Measurements from ENCODE around the gene GALNT2.

The GALNT2 gene

DNA sequence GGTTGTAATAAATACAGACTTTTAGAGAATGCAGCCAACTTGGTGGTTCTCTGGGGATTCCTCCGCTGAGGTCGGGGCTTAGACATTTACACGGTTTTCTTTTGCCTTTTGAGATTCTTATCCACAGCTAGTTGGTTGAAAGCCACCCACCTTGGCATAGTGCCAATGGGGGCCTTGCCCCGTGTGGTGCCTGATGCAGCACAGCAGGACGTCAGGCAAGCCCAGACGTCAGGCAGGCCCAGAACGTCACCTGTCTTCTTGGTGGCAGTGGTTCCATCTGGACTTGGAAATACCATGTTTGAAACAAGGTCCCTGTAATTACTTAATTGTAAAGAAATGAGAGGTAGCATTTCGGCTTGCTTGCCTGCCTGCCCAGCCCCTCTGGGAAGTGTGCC, 78.5 kb downstream of the GALNT2 start:
- no peak for DNase-seq (ENCODE audit: low read depth in 2 of 2)

DNA sequence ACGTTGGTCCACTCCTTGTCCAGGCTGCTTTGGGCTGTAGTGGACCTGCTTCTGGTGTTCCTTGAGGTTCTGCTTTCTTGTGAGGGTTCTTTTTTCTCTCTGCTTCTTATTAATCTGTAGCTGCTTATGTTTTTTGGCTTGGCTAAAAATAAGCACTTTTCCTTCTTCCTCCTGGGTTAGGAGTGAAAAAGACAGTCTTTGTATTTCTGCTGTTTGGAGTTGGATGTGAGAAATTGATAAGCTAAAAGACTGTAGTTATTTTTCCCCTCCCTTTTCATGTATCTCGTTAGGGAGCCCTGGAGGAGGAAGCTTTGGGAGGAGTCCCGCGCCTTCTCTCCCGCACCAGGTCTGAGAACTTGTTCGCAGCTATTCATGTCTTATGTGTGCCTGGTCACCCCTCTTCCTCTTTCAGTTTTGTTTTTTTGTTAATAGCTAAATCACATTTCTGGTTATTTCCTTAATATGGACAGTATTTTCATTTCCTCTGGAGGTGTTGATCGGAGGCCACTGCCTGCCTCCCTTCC, 79.0 kb downstream of the GALNT2 start:
- DNase-seq (ENCODE audit: low read depth in 2 of 2): no peak

DNA sequence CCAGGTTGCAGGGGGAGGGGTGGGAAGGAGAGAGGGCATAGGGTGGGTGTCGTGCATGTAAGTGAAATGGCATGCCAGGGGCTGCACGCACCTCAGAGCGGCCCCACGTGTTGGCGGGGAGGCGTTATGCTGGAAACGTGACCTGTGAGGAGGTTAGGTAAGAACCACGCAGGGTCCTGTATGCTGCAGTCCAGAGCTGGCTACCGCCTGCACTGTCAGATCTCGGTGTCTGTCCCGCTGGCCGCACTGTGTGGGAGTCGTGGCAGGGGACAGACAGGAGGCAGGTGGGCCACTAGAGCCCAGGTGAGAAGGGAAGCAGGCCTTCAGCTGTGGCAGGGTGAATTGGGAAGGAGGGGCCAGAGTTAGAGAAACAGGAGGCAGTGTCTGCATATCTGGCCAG, 79.7 kb downstream of the GALNT2 start:
- DNase-seq (ENCODE audit: low read depth in 2 of 2): no peak

DNA sequence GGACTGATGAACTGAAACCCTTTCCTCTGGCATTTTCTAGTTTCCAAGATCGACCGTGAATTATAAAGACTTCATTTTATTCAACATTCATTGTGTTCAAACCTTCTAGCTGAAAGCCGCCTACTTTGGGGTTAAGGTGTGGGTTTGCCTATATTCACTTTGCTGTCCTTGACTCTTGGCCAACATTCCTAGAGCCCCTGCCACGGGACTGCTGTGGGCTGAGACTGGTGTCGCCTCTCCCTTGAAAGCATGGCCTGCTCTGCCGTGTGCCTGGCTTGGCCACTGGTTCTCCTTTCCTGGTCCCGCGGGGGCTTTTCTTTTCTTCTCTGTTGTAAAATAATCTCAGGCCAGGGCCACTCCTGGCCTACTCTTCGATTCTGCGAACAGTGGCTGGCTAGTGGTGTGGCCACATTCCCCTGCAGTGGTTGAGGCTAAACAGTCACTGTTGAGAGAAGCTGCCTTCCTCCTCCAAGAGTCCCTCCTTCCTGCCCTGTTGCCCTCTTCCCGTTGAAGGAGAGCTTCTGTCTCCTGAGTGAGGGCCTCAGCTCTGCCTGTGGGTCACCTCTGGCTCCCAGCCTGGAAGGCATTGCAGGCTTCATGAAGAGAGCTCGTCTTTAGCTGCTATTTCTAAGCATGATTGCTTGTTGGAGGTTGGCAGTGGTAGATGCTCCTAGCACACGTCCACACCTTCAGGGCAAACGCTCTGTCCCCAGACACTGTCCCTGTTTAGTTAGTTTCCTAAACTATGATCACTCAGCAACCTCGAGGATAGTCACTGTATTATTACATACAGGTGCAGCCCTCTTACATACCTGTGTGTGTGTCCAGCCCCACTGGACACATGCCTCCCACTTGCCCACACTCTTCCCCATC, 80.5 kb downstream of the GALNT2 start:
- DNase-seq (ENCODE audit: low read depth in 2 of 2): no peak

DNA sequence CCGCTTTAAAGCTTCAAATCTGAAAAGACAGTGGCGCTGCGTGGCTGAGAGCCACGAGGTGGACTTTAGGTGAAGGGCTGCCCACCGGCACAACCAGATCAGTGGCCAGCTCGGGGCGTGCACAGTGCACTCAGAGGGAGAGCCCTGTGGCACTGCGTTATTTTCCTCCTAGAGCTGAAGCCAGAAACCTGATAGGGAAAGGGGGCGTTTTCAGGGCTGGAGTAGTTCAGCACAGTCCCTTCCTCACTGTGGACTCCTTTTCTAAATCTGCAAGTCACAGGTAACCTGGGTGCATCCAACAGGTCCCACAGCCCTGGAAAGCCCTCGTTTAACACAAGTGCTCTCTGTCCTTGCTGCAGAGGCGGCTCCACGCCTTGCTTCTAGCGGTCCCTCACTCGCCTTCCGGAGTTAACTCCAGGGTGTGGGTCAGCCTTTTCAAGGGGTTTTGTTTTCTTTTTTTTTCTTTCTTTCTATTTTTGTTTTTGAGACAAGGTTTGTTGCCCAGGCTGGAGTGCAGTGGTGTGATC, 81.2 kb downstream of the GALNT2 start:
- no peak for DNase-seq (ENCODE audit: low read depth in 2 of 2)

DNA sequence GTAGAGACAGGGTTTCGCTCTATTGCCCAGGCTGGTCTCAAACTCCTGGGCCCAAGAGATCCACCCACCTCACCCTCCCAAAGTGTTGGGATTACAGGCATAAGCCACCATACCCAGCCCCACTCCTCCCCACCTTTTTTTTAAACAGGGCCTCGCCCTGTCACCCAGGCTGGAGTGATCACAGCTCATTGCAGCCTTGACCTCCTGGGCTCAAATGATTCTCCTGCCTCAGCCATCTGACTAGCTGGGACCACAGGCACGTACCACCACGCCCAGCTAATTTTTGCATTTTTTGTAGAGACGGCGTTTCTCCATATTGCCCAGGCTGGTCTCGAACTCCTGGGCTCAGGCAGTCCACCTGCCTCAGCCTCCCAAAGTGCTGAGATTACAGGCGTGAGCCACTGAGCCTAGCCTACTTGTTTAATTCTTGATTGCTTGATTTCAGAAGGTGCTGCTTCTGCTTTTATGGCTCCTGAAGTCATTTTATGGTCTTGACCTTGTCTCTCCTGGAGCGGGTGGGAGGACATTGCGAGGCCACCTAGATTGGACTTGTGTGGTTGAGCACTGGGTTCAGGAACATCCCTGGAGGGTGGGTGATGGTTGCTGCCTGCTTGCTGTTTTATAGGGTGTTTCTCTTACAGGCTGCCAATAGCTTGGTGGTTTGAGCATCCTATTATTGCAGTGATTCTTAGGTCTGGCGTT, 81.9 kb downstream of the GALNT2 start:
- no peak for DNase-seq (ENCODE audit: low read depth in 2 of 2)

DNA sequence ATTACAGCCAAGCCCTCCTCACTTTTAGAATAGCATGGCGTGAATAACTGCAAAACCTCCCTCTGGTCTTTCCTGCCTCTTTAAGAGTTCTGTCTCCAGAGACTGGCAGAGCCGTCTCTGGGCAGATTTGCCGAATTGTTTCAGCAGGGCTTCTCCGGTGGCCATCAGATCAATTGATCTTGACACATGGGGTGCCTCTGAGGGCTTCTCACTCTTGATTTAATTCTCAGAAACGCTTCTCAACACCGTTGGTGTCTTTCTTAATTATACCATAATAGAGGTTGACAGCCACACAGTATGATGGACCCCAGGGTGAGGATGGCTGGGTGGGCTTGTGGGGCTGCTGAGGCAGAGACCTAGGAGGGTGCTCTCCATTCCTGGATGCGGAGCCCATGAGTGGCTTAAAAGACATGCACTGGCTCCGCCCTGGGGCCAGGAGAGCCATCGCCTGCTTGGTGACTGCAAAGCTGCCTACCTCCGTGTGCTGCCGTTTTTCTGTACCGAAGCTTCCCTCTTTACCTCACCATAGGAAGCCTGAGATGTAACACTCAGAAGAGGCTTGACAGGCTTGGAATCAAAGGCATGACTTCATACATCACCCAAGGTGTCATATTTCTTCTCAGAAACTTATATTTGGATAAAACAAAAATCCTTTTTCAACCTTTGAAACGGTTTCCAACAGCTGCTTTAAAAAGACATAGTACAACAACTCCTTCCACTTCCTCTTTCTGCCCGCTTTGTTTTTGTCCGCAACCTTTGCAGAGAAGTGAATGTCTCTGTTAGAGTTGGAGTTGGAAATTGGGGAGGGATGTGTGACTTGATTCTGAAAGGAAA, 82.9 kb downstream of the GALNT2 start:
- no peak for DNase-seq (ENCODE audit: low read depth in 2 of 2)

DNA sequence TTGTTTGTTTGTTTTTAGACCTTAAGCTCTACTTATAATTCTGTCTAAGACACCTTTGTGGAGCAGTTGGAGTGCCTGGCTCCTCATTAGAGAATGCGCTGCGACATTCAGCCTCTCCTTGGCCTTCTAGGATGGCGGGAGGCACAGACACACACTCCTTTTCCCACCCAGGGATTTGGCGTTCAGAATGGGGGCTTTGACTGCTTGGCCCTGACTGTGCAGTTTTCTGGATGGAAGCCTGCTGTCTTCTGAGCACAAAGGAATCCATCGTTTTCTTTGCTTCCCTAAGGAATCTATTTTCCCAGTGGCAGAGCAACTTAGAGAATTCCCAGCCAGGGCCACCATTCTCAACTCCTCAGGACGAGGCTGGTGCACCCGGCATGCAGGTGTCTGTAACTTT, 83.6 kb downstream of the GALNT2 start:
- DNase-seq (ENCODE audit: low read depth in 2 of 2): no peak

DNA sequence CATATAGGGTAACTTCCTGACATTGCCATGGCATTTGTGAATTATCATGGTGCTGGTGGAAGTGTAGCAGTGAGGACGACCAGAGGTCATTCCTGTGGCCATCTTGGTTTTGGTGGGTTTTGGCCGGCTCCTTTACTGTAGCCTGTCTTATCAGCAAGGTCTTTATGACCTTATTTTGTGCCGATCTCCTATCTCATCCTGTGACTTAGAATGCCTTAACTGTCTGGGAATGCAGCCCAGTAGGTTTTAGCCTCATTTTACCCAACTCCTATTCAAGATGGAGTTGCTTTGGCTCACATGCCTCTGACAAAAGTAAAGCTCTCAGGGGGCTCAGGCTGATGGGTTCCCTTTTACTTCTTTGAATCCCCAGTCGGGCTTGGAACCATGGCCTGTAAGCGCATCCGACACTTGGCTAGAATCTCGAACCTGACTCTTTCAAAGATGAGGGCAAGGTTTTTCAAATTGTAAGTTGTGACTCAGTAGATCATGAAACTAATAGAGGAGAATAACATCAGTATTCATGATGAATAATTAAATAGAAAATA, 85.0 kb downstream of the GALNT2 start:
- no peak for DNase-seq (ENCODE audit: low read depth in 2 of 2)

DNA sequence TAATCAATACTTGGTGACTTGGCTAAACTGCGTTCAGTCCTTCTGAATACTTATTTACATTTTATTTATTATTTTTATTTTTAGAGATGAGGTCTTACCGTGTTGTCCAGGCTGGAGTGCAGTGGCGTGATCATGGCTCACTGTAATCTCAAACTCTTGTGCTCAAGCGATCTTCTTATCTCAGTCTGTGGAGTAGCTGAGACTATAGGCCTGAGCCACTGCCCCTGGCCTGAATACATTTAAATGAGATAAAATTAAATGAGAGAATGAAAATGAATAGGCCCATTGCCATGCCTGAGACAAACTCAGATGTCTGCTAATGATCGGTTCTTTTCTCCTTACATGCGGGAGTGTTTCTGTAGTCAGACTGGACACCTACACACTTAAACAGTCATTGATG, 86.0 kb downstream of the GALNT2 start:
- DNase-seq (ENCODE audit: low read depth in 2 of 2): no peak

DNA sequence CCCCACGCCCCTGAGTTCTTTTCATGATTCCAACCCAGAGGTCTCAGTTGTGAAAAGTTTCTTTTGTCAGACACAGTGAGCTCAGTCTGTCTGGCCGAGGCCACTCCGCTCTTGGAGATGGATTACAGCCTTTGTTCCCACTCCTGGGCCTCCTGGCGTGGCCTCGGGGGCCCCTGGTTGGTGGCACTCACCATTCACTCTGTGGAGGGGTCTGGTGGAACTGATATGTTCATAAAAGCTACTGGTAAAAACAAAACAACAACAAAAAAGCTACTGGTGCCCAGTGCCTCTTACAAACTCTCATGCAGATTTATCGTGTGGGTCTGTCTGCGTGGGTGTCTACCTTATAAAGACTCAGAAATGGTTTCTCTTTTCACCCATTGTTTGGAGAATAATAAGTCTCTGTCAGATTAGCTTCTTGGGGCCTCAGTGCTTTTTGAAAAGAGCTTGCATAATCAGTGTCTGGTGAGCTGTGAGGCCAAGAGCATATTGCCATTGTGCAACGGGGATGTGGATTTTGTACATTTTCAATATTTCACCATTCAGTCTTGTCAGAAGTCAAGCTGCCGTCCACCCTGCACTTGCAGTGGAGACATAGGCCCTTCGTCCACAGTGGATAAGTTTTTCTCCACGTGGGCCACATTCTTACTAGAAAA, 86.7 kb downstream of the GALNT2 start:
- no peak for DNase-seq (ENCODE audit: low read depth in 2 of 2)

DNA sequence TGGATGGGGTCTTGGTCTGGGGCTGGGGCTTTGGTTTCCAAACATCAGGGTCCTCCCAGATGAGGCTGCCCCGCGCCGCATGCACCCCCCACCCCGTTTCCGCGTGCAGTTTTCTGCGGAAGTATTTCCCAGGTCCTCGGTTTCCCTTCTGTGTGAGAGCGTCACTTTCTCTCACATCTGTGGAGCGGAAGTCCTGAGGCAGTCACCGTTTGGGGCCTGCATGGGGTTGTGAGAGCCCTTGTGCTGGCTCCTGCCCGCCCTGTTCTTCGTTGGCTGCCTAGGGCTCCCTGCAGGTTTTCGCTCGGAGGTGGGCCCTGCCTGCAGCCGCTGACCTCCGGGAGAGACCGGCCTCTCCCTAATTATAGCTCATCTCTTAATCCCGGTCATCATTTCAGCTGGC, 88.0 kb downstream of the GALNT2 start:
- DNase-seq (ENCODE audit: low read depth in 2 of 2): no peak

DNA sequence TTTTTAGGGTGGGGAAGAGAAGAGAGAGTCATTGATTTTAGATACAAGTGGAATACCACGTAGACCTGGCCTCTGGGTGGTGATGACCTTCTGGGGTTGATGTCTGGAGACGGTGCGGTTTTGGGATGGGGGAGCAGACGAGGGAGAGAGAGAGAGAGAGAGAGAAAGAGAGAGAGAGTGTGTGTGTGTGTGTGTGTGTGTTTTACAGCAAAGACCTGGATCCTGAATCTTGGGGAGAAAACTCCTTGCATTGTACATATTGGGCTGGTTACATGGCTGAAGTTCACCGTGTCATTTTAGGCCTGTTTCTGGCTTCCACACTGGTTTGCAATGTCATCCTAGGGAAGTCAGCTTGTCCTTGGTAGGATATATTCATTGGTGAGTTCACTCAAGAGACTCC, 89.0 kb downstream of the GALNT2 start:
- no peak for DNase-seq (ENCODE audit: low read depth in 2 of 2)

DNA sequence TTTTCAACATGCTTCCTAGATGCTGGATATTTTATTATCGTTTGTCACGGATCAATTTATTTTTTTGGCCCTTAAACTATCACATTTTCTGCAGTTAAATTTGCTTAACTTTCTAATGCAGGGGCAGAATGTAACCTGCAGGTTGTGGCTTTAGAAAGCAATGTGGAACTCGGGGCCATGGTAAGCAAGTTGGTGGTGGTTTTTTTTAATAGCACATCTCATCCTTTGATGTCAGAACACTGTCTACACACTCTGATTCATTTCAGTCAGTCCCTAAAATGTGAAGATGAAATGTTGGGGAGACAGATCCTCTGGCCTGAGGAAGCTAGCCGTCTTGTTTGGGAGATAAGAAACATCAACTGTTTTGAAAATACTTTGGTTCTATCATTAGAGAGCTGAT, 89.5 kb downstream of the GALNT2 start:
- DNase-seq (ENCODE audit: low read depth in 2 of 2): no peak

DNA sequence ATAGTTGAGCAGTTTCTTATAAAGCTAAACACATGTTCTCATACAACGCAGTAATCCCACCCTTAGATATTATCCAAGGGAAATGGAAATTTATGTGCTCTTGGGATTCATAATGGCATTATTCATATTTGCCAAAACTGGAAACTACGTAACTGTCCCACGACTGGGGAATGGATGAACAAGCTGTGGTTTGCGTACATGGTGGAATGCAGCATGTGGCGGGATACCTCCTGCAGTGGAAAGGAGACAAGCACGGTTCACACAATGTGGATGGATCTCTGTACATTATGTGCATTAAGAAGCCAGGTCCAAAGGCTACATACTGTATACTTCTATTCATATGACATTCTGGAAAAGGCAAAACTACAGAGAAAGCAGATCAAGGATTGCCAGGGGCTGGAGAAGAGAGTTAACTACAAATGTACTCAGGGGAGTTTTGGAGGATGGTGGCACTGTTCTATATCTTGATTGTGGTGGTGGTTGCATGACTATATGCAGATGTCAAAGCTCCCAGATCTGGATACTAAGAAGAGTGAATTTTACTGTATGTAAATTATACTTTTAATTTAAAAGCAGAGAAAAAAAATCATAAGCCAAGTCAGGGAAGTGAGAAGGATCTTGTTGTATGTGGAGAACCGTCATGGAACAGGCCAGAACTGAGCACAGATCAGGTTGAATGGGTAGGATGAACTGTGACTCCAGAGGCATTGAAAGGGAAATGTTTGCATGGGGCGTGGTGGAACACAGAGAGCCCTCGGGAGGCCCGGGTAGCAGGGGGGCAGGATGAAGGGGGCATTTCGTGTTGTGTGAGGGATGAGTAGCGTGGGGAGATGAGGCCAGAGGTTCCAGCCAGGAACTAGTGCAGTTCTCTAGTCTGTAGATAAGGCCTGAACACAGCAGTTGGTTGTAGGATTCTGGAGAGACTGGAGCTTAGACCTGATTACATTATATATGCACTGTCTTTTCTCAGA, 90.7 kb downstream of the GALNT2 start:
- DNase-seq (ENCODE audit: low read depth in 2 of 2): no peak

DNA sequence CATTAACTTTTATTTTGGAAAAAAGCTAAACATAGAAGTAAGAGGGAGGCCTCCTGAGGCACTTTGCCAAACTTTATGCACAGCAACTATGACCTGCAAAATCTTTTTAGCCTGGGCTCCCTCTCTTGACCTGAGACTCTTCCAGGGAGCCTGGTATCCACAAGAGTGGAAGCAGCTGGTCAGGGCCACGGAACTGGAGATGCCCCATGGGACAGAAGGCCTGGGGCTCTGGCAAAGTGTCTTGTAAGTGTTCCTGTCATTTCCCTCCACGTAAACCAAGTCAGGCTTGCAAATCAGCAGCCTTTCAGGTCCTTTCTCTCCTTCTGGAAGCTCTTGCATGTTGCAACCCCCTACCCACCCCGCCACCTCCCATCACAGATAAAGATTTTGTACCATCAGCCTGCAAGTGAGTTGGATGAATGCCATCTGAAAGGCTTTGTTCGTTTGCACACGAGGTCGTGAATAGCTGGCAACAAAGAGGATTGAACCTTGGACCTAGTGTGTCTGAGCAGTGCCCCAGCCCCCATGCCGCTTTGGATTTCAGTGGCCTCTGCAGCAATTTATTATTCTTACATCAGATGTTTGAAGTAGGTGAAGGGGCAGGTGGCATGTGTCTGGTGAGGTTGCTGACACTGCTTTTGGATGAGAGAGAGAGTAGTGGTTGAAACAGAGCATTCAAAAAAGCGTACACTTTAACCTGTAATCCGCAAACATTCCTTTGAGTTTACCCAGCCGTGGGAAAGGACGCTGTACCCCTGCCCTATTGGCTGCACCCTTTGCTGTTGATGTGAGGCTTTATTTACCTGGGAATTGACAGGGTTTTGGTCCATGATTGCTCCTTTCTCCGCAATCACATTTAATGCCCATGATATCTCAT, 91.6 kb downstream of the GALNT2 start:
- no peak for DNase-seq (ENCODE audit: low read depth in 2 of 2)

DNA sequence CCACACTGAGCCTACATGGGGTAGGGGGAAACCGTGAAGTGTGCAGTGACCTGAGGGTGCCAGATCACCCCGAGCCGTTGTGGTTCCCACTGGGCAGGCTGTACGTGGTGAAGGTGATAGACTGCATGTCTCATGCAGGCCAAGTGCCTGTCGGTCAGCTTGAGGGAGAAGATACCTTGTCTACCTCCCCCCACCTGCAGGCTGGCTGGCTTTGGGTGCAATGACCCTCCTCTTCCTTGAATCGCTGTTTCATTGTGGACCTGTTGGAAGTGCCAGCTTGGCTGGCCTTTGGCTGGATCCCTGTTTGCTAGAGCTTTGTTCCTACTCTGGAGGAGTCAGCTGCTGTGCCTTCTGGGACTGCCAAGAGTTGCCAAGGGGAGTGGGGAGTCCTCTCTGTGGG, 92.5 kb downstream of the GALNT2 start:
- DNase-seq (ENCODE audit: low read depth in 2 of 2): no peak

DNA sequence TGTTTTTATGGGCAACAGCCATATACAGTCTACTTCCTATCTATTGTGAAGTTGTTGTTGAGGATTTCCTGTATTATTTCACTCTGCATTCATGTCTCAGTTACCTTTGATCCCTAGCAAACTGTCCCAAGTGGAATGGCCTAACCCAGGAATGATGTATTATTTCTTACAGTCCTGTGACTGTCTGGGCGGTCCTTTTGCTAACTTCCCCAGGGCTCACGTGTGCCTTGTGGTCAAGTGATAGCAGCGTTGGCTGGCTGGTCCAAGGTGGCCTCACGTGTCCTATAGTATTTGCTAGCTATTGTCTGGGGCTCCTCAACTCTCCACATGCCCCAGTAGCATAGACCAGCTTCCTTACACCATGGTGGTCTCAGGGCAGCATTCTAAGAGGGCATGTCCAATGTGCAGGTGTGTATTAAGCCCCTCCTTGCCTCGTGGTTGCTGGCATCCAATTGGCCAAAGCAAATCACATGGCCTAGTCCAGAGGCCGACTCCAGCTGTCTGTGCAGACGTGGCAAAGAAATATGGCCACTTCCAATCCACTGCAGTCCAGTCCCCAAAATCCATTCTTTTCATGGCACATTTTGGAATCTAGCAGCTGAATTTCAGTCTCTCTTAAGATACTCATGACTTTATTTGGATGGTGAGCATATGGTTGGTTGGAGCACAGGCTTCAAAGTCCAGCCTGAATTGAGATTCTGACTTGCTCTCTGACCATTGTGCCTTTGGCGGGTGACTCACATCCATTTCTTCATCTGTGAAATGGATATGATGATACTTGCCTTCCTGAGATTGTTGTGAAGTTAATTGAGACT, 94.1 kb downstream of the GALNT2 start:
- DNase-seq (ENCODE audit: low read depth in 2 of 2): no peak

Data from stimulated activated CD4-positive, alpha-beta T cell treated with anti-CD3 and anti-CD28 coated beads, Interleukin-1b, Interleukin-23, amount 100 ng/mL, for 1 hour (primary cell).